ENCODE measurements around the gene ZBED5.

- TF ChIP-seq NCOA2 (IDR thresholded peaks at IDR 0.05; ENCODE audit: partially characterized antibody in 2 of 2) (no peak), NRF1 (conservative IDR thresholded peaks at IDR 0.05 in 1 of 2, IDR thresholded peaks at IDR 0.05 in 1 of 2) (no peak), MAZ (CRISPR knock-in tag; conservative IDR thresholded peaks at IDR 0.05 in 1 of 2, IDR thresholded peaks at IDR 0.05 in 1 of 2) (no peak), MECOM (CRISPR knock-in tag; IDR thresholded peaks at IDR 0.05) (no peak), ESRRA (IDR thresholded peaks at IDR 0.05; ENCODE audit: borderline replicate concordance, low read depth) (no peak), ZNF561 (CRISPR knock-in tag; conservative IDR thresholded peaks at IDR 0.05) (no peak)
Observed at GRCh38 chr11:10872097-10872496, 14.2 kb upstream of the ZBED5 start.
